Colonic mucosa (tissue), 4 donors: ENCODE data around the gene PDE9A. TPM values are rescaled to one million over a fixed set of nuclear protein-coding genes. Genes with fewer than 3 reads are reported as not detected.
"Not testable (repeated sequence)": the region's sequence is repeated elsewhere in the genome, so short reads cannot be mapped to it uniquely, and the experiment has no call there.

ENCODE experiments used
- DNase-seq: peaks from one replicate; pipeline ENCODE4 v3.0.0-alpha.2; 2020
- H3K27ac ChIP-seq: fragments of 200-600 bp; one replicate; pipeline ENCODE4 v1.8.0; 2021
- H3K27me3 ChIP-seq: fragments of 200-600 bp; one replicate; pipeline ENCODE4 v1.8.0; 2021
- H3K36me3 ChIP-seq: fragments of 200-600 bp; one replicate; pipeline ENCODE4 v1.8.0; 2021
- H3K4me1 ChIP-seq: fragments of 200-600 bp; one replicate; pipeline ENCODE4 v1.8.0; 2021; ENCODE audit warnings: mild to moderate bottlenecking
- H3K4me3 ChIP-seq: fragments of 200-600 bp; one replicate; pipeline ENCODE4 v1.8.0; 2021
- H3K9ac ChIP-seq, 2 donors: one replicate each; pipeline ENCODE4 v1.7.0; 2013; ENCODE audit warnings: control low read depth in 2 of 2, low read depth in 2 of 2, low read length in 2 of 2
- H3K9me3 ChIP-seq: fragments of 200-600 bp; one replicate; pipeline ENCODE4 v1.8.0; 2021
- CTCF ChIP-seq: fragments of 200-600 bp; IDR thresholded peaks from one replicate; pipeline ENCODE4 v1.8.0; 2022; ENCODE audit warnings: antibody characterized with exemption, mild to moderate bottlenecking
- intact Hi-C: fragments of 100-400 bp; cut with DNase I; formaldehyde crosslinking; loops from one replicate; pipeline ENCODE4 v1.14.1; 2022
- total RNA-seq, 2 donors: library from RNA; stranded (reverse); fragmentation: NEBNext Ultra II Directional in 1 of 2; extraction: Animal tissue kit (Norgen Biotek cat#: 25700) in 1 of 2; gene quantifications; one replicate each; pipeline ENCODE4 v1.2.1, GENCODE V29; 2021
- donor health status: healthy.
- donor health status: DM: no; HTN: no; CAD: no.
- donor health status: DM: no; HTN: no; CAD: no.

PDE9A gene
- total RNA-seq, 2 donors from 2014 or later: 37.5 to 56.0 TPM

- H3K27ac ChIP-seq: no peak overlapping the region
- DNase-seq: no peak
- H3K4me1 ChIP-seq: no peaks in the 10 kb centered on the region
- intact Hi-C loops: no loop called here
- H3K9ac ChIP-seq: no peak overlapping the region
- no peaks in the 10 kb centered on the region for H3K9me3 ChIP-seq
- no peaks in the 10 kb centered on the region for H3K27me3 ChIP-seq
- H3K4me3 ChIP-seq: no peak overlapping the region
- no peak for TF ChIP-seq CTCF
- H3K36me3 ChIP-seq: no peaks in the 10 kb centered on the region
Measured at GRCh38 chr21:42796327-42797062, 143.1 kb downstream of the PDE9A start.

GRCh38 chr21:42797522-42797921 lies 144.1 kb downstream of the PDE9A start:
- Histone ChIP-seq H3K9ac (no peak overlapping the region), H3K4me1 (no peaks in the 10 kb centered on the region), H3K36me3 (no peaks in the 10 kb centered on the region), H3K9me3 (no peaks in the 10 kb centered on the region), H3K4me3 (no peak overlapping the region), H3K27me3 (no peaks in the 10 kb centered on the region), H3K27ac (no peak overlapping the region)
- intact Hi-C loops: no loop called here
- DNase-seq: no peak
- TF ChIP-seq CTCF: no peak

GRCh38 chr21:42798106-42798505 lies 144.7 kb downstream of the PDE9A start:
- no peaks in the 10 kb centered on the region for H3K27me3 ChIP-seq
- no peaks in the 10 kb centered on the region for H3K36me3 ChIP-seq
- no peaks in the 10 kb centered on the region for H3K9me3 ChIP-seq
- intact Hi-C loops: no loop called here
- no peak for DNase-seq
- no peak overlapping the region for H3K4me3 ChIP-seq
- H3K4me1 ChIP-seq: no peaks in the 10 kb centered on the region
- H3K9ac ChIP-seq: no peak overlapping the region
- H3K27ac ChIP-seq: no peak overlapping the region
- TF ChIP-seq CTCF: no peak

- Histone ChIP-seq H3K27ac (no peak overlapping the region), H3K9ac (no peak overlapping the region), H3K27me3 (no peaks in the 10 kb centered on the region), H3K9me3 (no peaks in the 10 kb centered on the region), H3K36me3 (no peaks in the 10 kb centered on the region), H3K4me1 (no peaks in the 10 kb centered on the region), H3K4me3 (no peak overlapping the region)
- intact Hi-C loops: no loop called here
- no peak for TF ChIP-seq CTCF
- DNase-seq: no peak
Measured at GRCh38 chr21:42799516-42799915, 146.1 kb downstream of the PDE9A start.

GRCh38 chr21:42799948-42800347 lies 146.5 kb downstream of the PDE9A start:
- Histone ChIP-seq H3K9ac (no peak overlapping the region), H3K27me3 (no peaks in the 10 kb centered on the region), H3K4me1 (no peaks in the 10 kb centered on the region), H3K36me3 (no peaks in the 10 kb centered on the region), H3K9me3 (no peaks in the 10 kb centered on the region), H3K4me3 (no peak overlapping the region), H3K27ac (no peak overlapping the region)
- intact Hi-C loops: no loop called here
- DNase-seq: no peak
- no peak for TF ChIP-seq CTCF

- H3K36me3 ChIP-seq, H3K9me3 ChIP-seq, H3K9ac ChIP-seq, H3K4me3 ChIP-seq, intact Hi-C loops, H3K4me1 ChIP-seq, H3K27me3 ChIP-seq, H3K27ac ChIP-seq: not testable (repeated sequence)
- peak; percentile 3 for DNase-seq
Measured at GRCh38 chr21:42801616-42802015, 148.2 kb downstream of the PDE9A start.
